Peyer's patch (tissue), 4 donors: ENCODE data around the gene ATP5F1E.

Source experiments
- POLR2A ChIP-seq, 2 donors: fragments of 450-650 bp; IDR thresholded peaks; one replicate each; pipeline ENCODE4 v1.5.1; 2017; ENCODE audit warnings: antibody characterized with exemption in 2 of 2, mild to moderate bottlenecking in 2 of 2, moderate library complexity in 2 of 2
- TF ChIP-seq, protein P1 (sequence below), 6 experiments: fragments of 450-650 bp in 4 of 6; fragments of 200-600 bp in 2 of 6; sonication (generic) in 1 of 6; IDR thresholded peaks; one replicate each; pipeline ENCODE4 v1.5.1; 2017 to 2019; ENCODE audit warnings: antibody characterized with exemption in 6 of 6, mild to moderate bottlenecking in 3 of 6, moderate library complexity in 1 of 6

DNA sequence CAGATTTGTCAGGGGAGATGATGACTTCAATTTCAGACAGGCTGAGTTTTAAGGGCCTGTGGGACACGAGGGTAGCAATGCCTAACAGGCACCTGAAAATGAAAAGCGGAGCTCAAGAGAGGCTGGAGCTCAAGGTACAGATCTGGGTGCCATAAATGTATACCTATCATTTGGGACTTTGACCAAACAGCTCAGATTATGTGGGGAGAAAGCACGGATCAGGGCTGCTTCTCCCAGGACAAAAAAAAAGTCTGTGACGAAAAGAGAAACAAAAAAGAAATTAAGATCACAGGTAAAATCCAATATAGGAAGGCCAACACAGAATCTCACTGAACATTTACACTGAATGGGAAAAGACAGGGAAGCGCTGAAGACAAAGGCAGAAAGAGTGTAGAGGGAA lies 8.5 kb upstream of the ATP5F1E start:
- TF ChIP-seq, protein P1, sequence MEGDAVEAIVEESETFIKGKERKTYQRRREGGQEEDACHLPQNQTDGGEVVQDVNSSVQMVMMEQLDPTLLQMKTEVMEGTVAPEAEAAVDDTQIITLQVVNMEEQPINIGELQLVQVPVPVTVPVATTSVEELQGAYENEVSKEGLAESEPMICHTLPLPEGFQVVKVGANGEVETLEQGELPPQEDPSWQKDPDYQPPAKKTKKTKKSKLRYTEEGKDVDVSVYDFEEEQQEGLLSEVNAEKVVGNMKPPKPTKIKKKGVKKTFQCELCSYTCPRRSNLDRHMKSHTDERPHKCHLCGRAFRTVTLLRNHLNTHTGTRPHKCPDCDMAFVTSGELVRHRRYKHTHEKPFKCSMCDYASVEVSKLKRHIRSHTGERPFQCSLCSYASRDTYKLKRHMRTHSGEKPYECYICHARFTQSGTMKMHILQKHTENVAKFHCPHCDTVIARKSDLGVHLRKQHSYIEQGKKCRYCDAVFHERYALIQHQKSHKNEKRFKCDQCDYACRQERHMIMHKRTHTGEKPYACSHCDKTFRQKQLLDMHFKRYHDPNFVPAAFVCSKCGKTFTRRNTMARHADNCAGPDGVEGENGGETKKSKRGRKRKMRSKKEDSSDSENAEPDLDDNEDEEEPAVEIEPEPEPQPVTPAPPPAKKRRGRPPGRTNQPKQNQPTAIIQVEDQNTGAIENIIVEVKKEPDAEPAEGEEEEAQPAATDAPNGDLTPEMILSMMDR (IDR thresholded peaks at IDR 0.05): no peak
- TF ChIP-seq POLR2A (IDR thresholded peaks at IDR 0.05): peak; percentile 76 to 90
